Endothelial cell of umbilical vein (primary cell): Measurements from ENCODE around the gene C16orf90. TPM values are rescaled to one million over a fixed set of nuclear protein-coding genes. Genes with fewer than 3 reads are reported as not detected.

Experiments used
- BruUV-seq: library from RNA; stranded (reverse); fragments of 400-500 nt; replicated peaks from 2 replicates; lab custom pipeline; 2021; lab: Mats Ljungman, UMichigan
- CTCF ChIA-PET: fragments of 300-600, 350-600 bp; sonication (Branson Sonifier 250); formaldehyde crosslinking; loops from one replicate; lab custom pipeline; 2021; ENCODE audit warnings: antibody characterized with exemption, inconsistent platforms; lab: Charles Lee
- POLR2A ChIA-PET: fragments of 300-600, 350-600 bp; sonication (Branson Sonifier 250); formaldehyde crosslinking; loops from one replicate; lab custom pipeline; 2021; ENCODE audit warnings: antibody characterized with exemption, inconsistent platforms; lab: Charles Lee
- DNase-seq: peaks from one replicate; pipeline ENCODE4 v3.0.0-alpha.2; 2011; ENCODE audit warnings: low read depth, low spot score
- FAIRE-seq: peaks from 2 replicates; lab custom pipeline; 2011; peaks lifted over from hg19 to GRCh38; lab: Jason Lieb, UNC
- H2AFZ ChIP-seq: 2 replicates; pipeline ENCODE4 v1.6.0; 2012; ENCODE audit warnings: low read depth, low read length, control low read depth, inconsistent platforms
- H3K27ac ChIP-seq: 2 replicates; pipeline ENCODE4 v1.5.1; 2011; ENCODE audit warnings: low read depth, mild to moderate bottlenecking, control low read depth, low read length, moderate library complexity; ENCODE audit not compliant: insufficient read depth
- H3K27me3 ChIP-seq, 2 experiments: 2 replicates each; pipeline versions ENCODE4 v1.6.0 to v1.6.1; 2011; ENCODE audit warnings: low read length in 2 of 2, mixed read lengths in 1 of 2; ENCODE audit not compliant: control insufficient read depth in 2 of 2, insufficient read depth in 2 of 2
- H3K36me3 ChIP-seq, 2 experiments: 2 replicates in 1 of 2; 3 replicates in 1 of 2; pipeline ENCODE4 v1.5.1; 2011; ENCODE audit warnings: low read length in 2 of 2, mild to moderate bottlenecking in 1 of 2, moderate library complexity in 1 of 2; ENCODE audit not compliant: control insufficient read depth in 2 of 2, insufficient read depth in 2 of 2; ENCODE audit errors: extremely low read depth in 1 of 2
- H3K4me1 ChIP-seq: 3 replicates; pipeline ENCODE4 v1.5.1; 2011; ENCODE audit warnings: mild to moderate bottlenecking, low read length; ENCODE audit not compliant: control insufficient read depth, insufficient read depth; ENCODE audit errors: extremely low read depth
- H3K4me2 ChIP-seq: 2 replicates; pipeline ENCODE4 v1.6.1; 2011; ENCODE audit warnings: low read length, control low read depth, mixed read lengths; ENCODE audit not compliant: insufficient read depth
- H3K4me3 ChIP-seq, 3 experiments: fragments of 200-600 bp in 1 of 3; sonication (generic), shearing (Covaris generic) in 1 of 3; replicated peaks in 1 of 3; 2 replicates each; pipeline ENCODE4 v1.5.1; 2011 to 2016; ENCODE audit warnings: control low read depth in 3 of 3, low read length in 3 of 3, mild to moderate bottlenecking in 2 of 3, inconsistent platforms in 1 of 3, low read depth in 1 of 3, moderate library complexity in 1 of 3; ENCODE audit not compliant: insufficient read depth in 1 of 3
- H3K79me2 ChIP-seq: 2 replicates; pipeline ENCODE4 v1.6.0; 2012; ENCODE audit warnings: low read length, inconsistent platforms; ENCODE audit not compliant: control insufficient read depth, insufficient read depth
- H3K9ac ChIP-seq: replicated peaks from 2 replicates; pipeline ENCODE3; 2011; ENCODE audit warnings: low read length, control low read depth; ENCODE audit not compliant: insufficient read depth; ENCODE audit errors: extremely low read depth
- H3K9me1 ChIP-seq: replicated peaks from 3 replicates; pipeline ENCODE4 v1.6.0; 2011; ENCODE audit warnings: mild to moderate bottlenecking, low read length; ENCODE audit not compliant: control insufficient read depth, insufficient read depth; ENCODE audit errors: extremely low read depth
- H3K9me3 ChIP-seq: replicated peaks from 2 replicates; pipeline ENCODE4 v1.5.1; 2012; ENCODE audit warnings: low read length, inconsistent platforms; ENCODE audit not compliant: control insufficient read depth, insufficient read depth
- H4K20me1 ChIP-seq: replicated peaks from 2 replicates; pipeline ENCODE3; 2011; ENCODE audit warnings: mild to moderate bottlenecking, low read length; ENCODE audit not compliant: control insufficient read depth, insufficient read depth; ENCODE audit errors: extremely low read depth
- CTCF ChIP-seq, 2 donors: IDR thresholded peaks; 1 replicate in 1 of 2; 2 replicates in 1 of 2; pipeline ENCODE4 v1.5.1; 2011; ENCODE audit warnings: low read length in 2 of 2, mild to moderate bottlenecking in 2 of 2, moderate library complexity in 2 of 2, control low read depth in 1 of 2, inconsistent platforms in 1 of 2, low read depth in 1 of 2; ENCODE audit not compliant: insufficient read depth in 1 of 2; ENCODE audit errors: extremely low read depth in 1 of 2
- EZH2 ChIP-seq: IDR thresholded peaks from 2 replicates; pipeline ENCODE4 v1.6.1; 2012; ENCODE audit warnings: borderline replicate concordance, low read depth, mild to moderate bottlenecking, moderate library complexity, low read length, inconsistent platforms; ENCODE audit not compliant: severe bottlenecking
- GATA2 ChIP-seq: IDR thresholded peaks from 2 replicates; pipeline ENCODE4 v1.7.0; 2011; ENCODE audit warnings: low read depth, mild to moderate bottlenecking, moderate library complexity, mixed read lengths, low read length; ENCODE audit not compliant: insufficient read length, insufficient read depth
- JUN ChIP-seq: IDR thresholded peaks from 2 replicates; pipeline ENCODE4 v1.6.1; 2011; ENCODE audit warnings: borderline replicate concordance, low read depth; ENCODE audit not compliant: insufficient read length, insufficient read depth
- MAX ChIP-seq: IDR thresholded peaks from 2 replicates; pipeline ENCODE4 v1.6.1; 2011; ENCODE audit not compliant: insufficient read depth, insufficient read length
- MYC ChIP-seq: IDR thresholded peaks from one replicate; pipeline ENCODE4 v1.6.1; 2011; ENCODE audit warnings: mild to moderate bottlenecking, low read depth, low read length
- POLR2A ChIP-seq: IDR thresholded peaks from 2 replicates; pipeline ENCODE4 v1.6.1; 2012; ENCODE audit warnings: low read depth, mild to moderate bottlenecking, control low read depth, low read length
- POLR2AphosphoS5 ChIP-seq: IDR thresholded peaks from 2 replicates; pipeline ENCODE4 v1.6.1; 2012; ENCODE audit warnings: low read depth, mild to moderate bottlenecking, control low read depth, low read length, moderate library complexity; ENCODE audit not compliant: insufficient read depth
- dilution Hi-C: fragments of 300-500 bp; cut with MboI; formaldehyde crosslinking; loops from one replicate; pipeline ENCODE4 v1.15.0; 2019; ENCODE audit warnings: low sequenced_read_pairs; ENCODE audit not compliant: extremely low pct_ligation_motif_present
- intact Hi-C: fragments of 100-400 bp; cut with micrococcal nuclease; formaldehyde crosslinking; loops from one replicate; pipeline ENCODE4 v1.10.0; 2022
- polyA plus RNA-seq, 4 experiments: library from polyadenylated mRNA; depleted of rRNA in 3 of 4; stranded (reverse) in 3 of 4; unstranded in 1 of 4; fragments of >200 nt; gene quantifications; 2 replicates each; pipeline versions ENCODE4 v1.2.1 to v1.2.3, GENCODE V29; 2011 to 2012; ENCODE audit warnings: missing spikeins in 1 of 4
- total RNA-seq: library from RNA; stranded (reverse); gene quantifications from 2 replicates; pipeline ENCODE4 v1.2.3, GENCODE V29; 2021

Gene C16orf90
- total and polyA plus RNA-seq, 2 donors (not counting 3 experiments of a cell fraction or from before 2014, with no cell fraction given) = not detected

GRCh38 chr16:3460585-3460984 lies 34.7 kb downstream of the C16orf90 start:
- CTCF ChIA-PET = no interaction called here
- H3K27ac ChIP-seq = no peak overlapping the region
- FAIRE-seq (no peak), DNase-seq (no peak)
- H3K36me3 ChIP-seq = no peaks in the 10 kb centered on the region
- TF ChIP-seq GATA2 = no peak
- no peak for TF ChIP-seq POLR2AphosphoS5
- TF ChIP-seq MYC = no peak
- no peak for TF ChIP-seq JUN
- no peak for TF ChIP-seq POLR2A
- no peak for TF ChIP-seq MAX
- TF ChIP-seq CTCF (IDR thresholded peaks at IDR 0.05; ENCODE audit: extremely low read depth in 1 of 2, insufficient read depth in 1 of 2, low read depth in 1 of 2, low read length in 2 of 2) = no peak
- no peak for TF ChIP-seq EZH2
- intact Hi-C loops (no loop called here), dilution Hi-C loops (no loop called here)
- no peak overlapping the region for H3K4me3 ChIP-seq
- no peak overlapping the region for H2AFZ ChIP-seq
- H3K9me1 ChIP-seq = no peaks in the 10 kb centered on the region
- no peak overlapping the region for H3K9ac ChIP-seq
- no peaks in the 10 kb centered on the region for H3K9me3 ChIP-seq
- H3K79me2 ChIP-seq = peaks cover 71% of the 10 kb centered on the region
- H4K20me1 ChIP-seq = peaks cover 5% of the 10 kb centered on the region
- peaks cover 33% of the 10 kb centered on the region for H3K4me1 ChIP-seq
- H3K4me2 ChIP-seq = no peak overlapping the region
- POLR2A ChIA-PET = no interaction called here
- BruUV-seq = no TSS peak
- H3K27me3 ChIP-seq = no peaks in the 10 kb centered on the region
